HG03575 (cell line): Measurements from ENCODE around the gene SCN5A.

Source experiments
- ATAC-seq: cut with Tn5 transposase; IDR thresholded peaks from one replicate; pipeline ENCODE4 v1.9.1; 2021; ENCODE audit not compliant: unreplicated experiment, insufficient number of reproducible peaks, low FRiP score; ENCODE audit errors: extremely low read depth

Gene SCN5A

GRCh38 chr3:38555149-38555840 lies 94.2 kb downstream of the SCN5A start:
- ATAC-seq = no peak

GRCh38 chr3:38554127-38554827 lies 95.2 kb downstream of the SCN5A start:
- no peak for ATAC-seq

- no peak for ATAC-seq
Observed at GRCh38 chr3:38553071-38553470, 96.4 kb downstream of the SCN5A start.

GRCh38 chr3:38552364-38552763 lies 97.1 kb downstream of the SCN5A start:
- no peak for ATAC-seq

GRCh38 chr3:38551026-38551832 lies 98.3 kb downstream of the SCN5A start:
- no peak for ATAC-seq

- no peak for ATAC-seq
Observed at GRCh38 chr3:38549957-38550840, 99.3 kb downstream of the SCN5A start.

- ATAC-seq = no peak
Observed at GRCh38 chr3:38549486-38549885, 100.0 kb downstream of the SCN5A start.

GRCh38 chr3:38549082-38549481 lies 100.4 kb downstream of the SCN5A start:
- no peak for ATAC-seq

- no peak for ATAC-seq
Observed at GRCh38 chr3:38548154-38548931, 101.1 kb downstream of the SCN5A start.

- ATAC-seq = no peak
Observed at GRCh38 chr3:38545983-38546382, 103.5 kb downstream of the SCN5A start.

GRCh38 chr3:38545550-38545949 lies 103.9 kb downstream of the SCN5A start:
- ATAC-seq = no peak

- no peak for ATAC-seq
Observed at GRCh38 chr3:38544926-38545325, 104.6 kb downstream of the SCN5A start.

- no peak for ATAC-seq
Observed at GRCh38 chr3:38543586-38543985, 105.9 kb downstream of the SCN5A start.

- ATAC-seq = no peak
Observed at GRCh38 chr3:38542401-38543298, 106.8 kb downstream of the SCN5A start.

GRCh38 chr3:38541806-38542205 lies 107.7 kb downstream of the SCN5A start:
- no peak for ATAC-seq

GRCh38 chr3:38538773-38539353 lies 110.6 kb downstream of the SCN5A start:
- no peak for ATAC-seq

- ATAC-seq = no peak
Observed at GRCh38 chr3:38536671-38537070, 112.8 kb downstream of the SCN5A start.
